Upper lobe of left lung (tissue), 6 donors: Measurements from ENCODE around the gene DAO. TPM values are rescaled to one million over a fixed set of nuclear protein-coding genes. Genes with fewer than 3 reads are reported as not detected.

ENCODE experiments used
- ATAC-seq, 2 donors: fragments of 200-7000 bp; cut with Tn5 transposase; one replicate each; pipeline ENCODE4 v1.9.1; 2022; ENCODE audit warnings: mild to moderate bottlenecking in 2 of 2, moderate library complexity in 2 of 2; ENCODE audit not compliant: low FRiP score in 2 of 2
- DNase-seq, 2 donors: peaks; one replicate each; pipeline ENCODE4 v3.0.0-alpha.2; 2019 to 2020
- H3K27ac ChIP-seq, 4 donors: fragments of 200-600 bp; sonication (generic); one replicate each; pipeline ENCODE4 v1.5.1; 2016 to 2019
- H3K27me3 ChIP-seq, 4 donors: fragments of 200-600 bp; sonication (generic); one replicate each; pipeline ENCODE4 v1.5.1; 2017 to 2019
- H3K36me3 ChIP-seq, 4 donors: fragments of 200-600 bp; sonication (generic); one replicate each; pipeline ENCODE4 v1.5.1; 2016 to 2019
- H3K4me1 ChIP-seq, 4 donors: fragments of 200-600 bp; sonication (generic); one replicate each; pipeline ENCODE4 v1.5.1; 2018 to 2019
- H3K4me3 ChIP-seq, 4 donors: fragments of 200-600 bp; sonication (generic); one replicate each; pipeline ENCODE4 v1.5.1; 2017 to 2019; ENCODE audit warnings: mild to moderate bottlenecking in 2 of 4, moderate library complexity in 1 of 4
- H3K9me3 ChIP-seq, 4 donors: fragments of 200-600 bp; sonication (generic); one replicate each; pipeline ENCODE4 v1.5.1; 2018 to 2019
- EP300 ChIP-seq, 4 donors: sonication (generic); formaldehyde crosslinking; IDR thresholded peaks; one replicate each; pipeline ENCODE4 v1.5.1; 2017; ENCODE audit warnings: antibody characterized with exemption in 4 of 4, control low read depth in 2 of 4
- POLR2A ChIP-seq, 4 donors: fragments of 450-650 bp; IDR thresholded peaks; one replicate each; pipeline ENCODE4 v1.5.1; 2016 to 2017; ENCODE audit warnings: antibody characterized with exemption in 4 of 4, mild to moderate bottlenecking in 2 of 4
- POLR2AphosphoS5 ChIP-seq, 2 donors: sonication (generic); formaldehyde crosslinking; IDR thresholded peaks; one replicate each; pipeline ENCODE4 v1.5.1; 2017; ENCODE audit warnings: antibody characterized with exemption in 2 of 2
- WGBS, 2 donors: methylation state at CpG; one replicate each; pipeline ENCODE4 v1.1.5; 2017 to 2018; 5-methylcytosine and 5-hydroxymethylcytosine counted together
- total RNA-seq, 6 donors: library from RNA; depleted of rRNA in 4 of 6; stranded (reverse); fragments of >200 nt in 4 of 6; gene quantifications; one replicate each; pipeline versions ENCODE4 v1.1.0 to v1.2.1, GENCODE V29; 2016 to 2021
- TF ChIP-seq, protein P1 (sequence below), 6 experiments: fragments of 450-650 bp in 4 of 6; fragments of 200-600 bp in 2 of 6; sonication (generic) in 2 of 6; IDR thresholded peaks; one replicate each; pipeline ENCODE4 v1.5.1; 2016 to 2019; ENCODE audit warnings: antibody characterized with exemption in 6 of 6
- donor health status: DM: no; HTN: no; CAD: no; lungs with moderate emphysema.
- donor health status: DM: no; HTN: yes; CAD: no; lungs with severe emphysema.

DAO gene
- total RNA-seq, 6 donors from 2014 or later: not detected

DNA sequence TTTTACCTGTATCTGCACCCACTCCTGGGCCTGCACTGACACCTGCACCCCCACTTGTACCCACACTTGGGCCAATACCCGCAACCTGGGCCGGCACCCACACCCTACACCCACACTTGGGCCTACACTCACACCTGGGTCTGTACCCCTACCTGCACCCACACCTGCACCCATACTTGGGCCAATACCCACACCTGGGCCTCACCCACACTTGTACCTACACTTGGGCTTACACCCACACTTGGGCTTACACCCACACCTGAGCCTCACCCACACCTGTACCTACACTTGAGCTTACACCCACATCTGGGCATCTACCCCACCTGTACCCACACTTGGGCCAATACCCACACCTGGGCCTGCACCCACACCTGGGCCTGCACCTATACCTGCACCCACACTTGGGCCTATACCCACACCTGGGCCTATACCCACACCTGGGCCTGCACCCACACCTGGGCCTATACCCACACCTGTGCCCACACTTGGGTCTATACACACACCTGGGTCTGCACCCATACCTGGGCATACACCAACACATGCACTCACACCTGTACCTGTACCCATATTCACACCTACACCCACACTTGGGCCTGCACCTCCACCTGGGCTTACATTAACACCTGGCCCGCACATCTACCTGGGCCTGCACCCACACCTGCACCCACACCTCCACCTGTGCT is 39.2 kb downstream of the DAO start:
- DNase-seq (no peak), ATAC-seq (peak in 1 of 2 donors; percentile 59)
- H3K27me3 ChIP-seq: no peaks in the 10 kb centered on the region
- H3K4me3 ChIP-seq: no peak overlapping the region
- H3K27ac ChIP-seq: no peak overlapping the region
- H3K36me3 ChIP-seq: no peaks in the 10 kb centered on the region
- WGBS, 2 donors: 81 to 98% methylated on average over 3 of the region's 3 CpGs
- H3K4me1 ChIP-seq: no peaks in the 10 kb centered on the region
- TF ChIP-seq POLR2AphosphoS5 (IDR thresholded peaks at IDR 0.05) (no peak), POLR2A (IDR thresholded peaks at IDR 0.05) (no peak), EP300 (IDR thresholded peaks at IDR 0.05) (no peak)
- TF ChIP-seq, protein P1, sequence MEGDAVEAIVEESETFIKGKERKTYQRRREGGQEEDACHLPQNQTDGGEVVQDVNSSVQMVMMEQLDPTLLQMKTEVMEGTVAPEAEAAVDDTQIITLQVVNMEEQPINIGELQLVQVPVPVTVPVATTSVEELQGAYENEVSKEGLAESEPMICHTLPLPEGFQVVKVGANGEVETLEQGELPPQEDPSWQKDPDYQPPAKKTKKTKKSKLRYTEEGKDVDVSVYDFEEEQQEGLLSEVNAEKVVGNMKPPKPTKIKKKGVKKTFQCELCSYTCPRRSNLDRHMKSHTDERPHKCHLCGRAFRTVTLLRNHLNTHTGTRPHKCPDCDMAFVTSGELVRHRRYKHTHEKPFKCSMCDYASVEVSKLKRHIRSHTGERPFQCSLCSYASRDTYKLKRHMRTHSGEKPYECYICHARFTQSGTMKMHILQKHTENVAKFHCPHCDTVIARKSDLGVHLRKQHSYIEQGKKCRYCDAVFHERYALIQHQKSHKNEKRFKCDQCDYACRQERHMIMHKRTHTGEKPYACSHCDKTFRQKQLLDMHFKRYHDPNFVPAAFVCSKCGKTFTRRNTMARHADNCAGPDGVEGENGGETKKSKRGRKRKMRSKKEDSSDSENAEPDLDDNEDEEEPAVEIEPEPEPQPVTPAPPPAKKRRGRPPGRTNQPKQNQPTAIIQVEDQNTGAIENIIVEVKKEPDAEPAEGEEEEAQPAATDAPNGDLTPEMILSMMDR (IDR thresholded peaks at IDR 0.05): no peak
- H3K9me3 ChIP-seq: peaks cover 0 to 7% (median 2%) of the 10 kb centered on the region in 4 donors

DNA sequence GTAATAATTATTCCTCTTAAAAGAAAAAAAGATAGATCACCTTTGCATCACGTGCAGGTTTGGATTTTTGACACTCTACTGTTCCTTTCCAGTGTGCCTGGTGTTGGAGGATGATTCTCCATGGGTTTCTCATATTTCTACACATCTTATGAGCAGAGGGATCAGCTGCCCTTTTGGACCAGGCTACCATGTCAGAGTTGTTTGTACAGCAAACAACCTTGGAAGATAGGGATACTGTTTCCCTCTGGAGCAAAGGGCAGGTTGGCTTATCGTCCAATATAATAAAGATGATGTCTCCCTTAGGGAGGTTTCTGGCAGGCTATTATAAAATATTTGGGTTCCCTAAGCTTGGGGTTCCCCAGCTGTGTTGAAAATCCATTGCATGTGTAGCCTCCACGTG is 42.1 kb downstream of the DAO start:
- Histone ChIP-seq H3K36me3 (no peaks in the 10 kb centered on the region), H3K27me3 (no peaks in the 10 kb centered on the region), H3K27ac (no peak overlapping the region), H3K9me3 (peaks cover 0 to 7% (median 2%) of the 10 kb centered on the region in 4 donors), H3K4me3 (no peak overlapping the region), H3K4me1 (no peaks in the 10 kb centered on the region)
- 61 to 67% methylated on average over 3 of the region's 3 CpGs for WGBS, 2 donors
- no peak for ATAC-seq
- no peak for DNase-seq
- TF ChIP-seq POLR2A (IDR thresholded peaks at IDR 0.05) (no peak), EP300 (IDR thresholded peaks at IDR 0.05) (no peak), POLR2AphosphoS5 (IDR thresholded peaks at IDR 0.05) (no peak)
- TF ChIP-seq, protein P1 (IDR thresholded peaks at IDR 0.05): no peak

DNA sequence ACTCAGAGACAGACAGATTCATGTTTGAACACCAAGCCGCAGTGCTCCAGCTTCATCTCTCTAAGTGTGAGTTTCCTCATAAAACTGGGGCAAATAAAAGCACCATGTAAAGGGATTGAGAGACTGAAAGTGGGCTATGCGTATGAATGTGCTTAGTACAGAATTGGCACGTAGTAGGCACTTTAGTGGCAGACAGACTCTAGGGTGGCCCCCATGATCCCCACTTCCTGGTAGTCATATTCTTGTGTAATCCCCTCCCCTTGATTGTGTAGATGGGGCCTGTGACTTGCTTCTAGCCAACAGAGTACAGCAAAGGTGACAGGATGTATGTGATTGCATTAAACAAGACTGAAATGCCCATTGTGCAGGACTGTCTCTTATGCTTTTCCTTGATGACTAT is 43.0 kb downstream of the DAO start:
- Histone ChIP-seq H3K36me3 (no peaks in the 10 kb centered on the region), H3K27me3 (no peaks in the 10 kb centered on the region), H3K4me1 (no peaks in the 10 kb centered on the region), H3K9me3 (peaks cover 0 to 7% (median 2%) of the 10 kb centered on the region in 4 donors), H3K4me3 (no peak overlapping the region), H3K27ac (no peak overlapping the region)
- DNase-seq: no peak
- no peak for TF ChIP-seq POLR2A (IDR thresholded peaks at IDR 0.05)
- TF ChIP-seq EP300 (IDR thresholded peaks at IDR 0.05): no peak
- no peak for TF ChIP-seq POLR2AphosphoS5 (IDR thresholded peaks at IDR 0.05)
- TF ChIP-seq, protein P1 (IDR thresholded peaks at IDR 0.05): no peak
- 81 to 86% methylated on average over 3 of the region's 3 CpGs for WGBS, 2 donors
- ATAC-seq: no peak

DNA sequence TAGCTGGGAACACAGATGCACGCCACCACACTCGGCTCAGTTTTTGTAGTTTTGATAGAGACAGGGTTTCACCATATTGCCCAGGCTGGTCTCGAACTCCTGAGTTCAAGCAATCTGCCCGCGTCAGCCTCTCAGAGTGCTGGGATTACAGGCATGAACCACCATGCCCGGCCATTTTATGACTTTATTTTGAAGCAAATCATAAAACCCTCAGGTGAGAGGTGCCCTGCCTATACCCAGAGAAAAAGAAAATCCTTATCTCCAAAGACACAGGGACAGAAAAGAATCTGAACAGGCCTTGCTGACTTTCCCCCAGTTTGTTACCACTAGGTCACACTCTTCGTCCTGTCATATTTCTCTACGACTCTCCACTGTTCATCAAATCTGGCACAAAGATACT is 48.8 kb downstream of the DAO start:
- no peak for ATAC-seq
- Histone ChIP-seq H3K4me1 (no peaks in the 10 kb centered on the region), H3K36me3 (no peaks in the 10 kb centered on the region), H3K27me3 (no peaks in the 10 kb centered on the region), H3K4me3 (no peak overlapping the region), H3K27ac (no peak overlapping the region), H3K9me3 (no peaks in the 10 kb centered on the region)
- no peak for DNase-seq
- TF ChIP-seq POLR2A (IDR thresholded peaks at IDR 0.05) (no peak), POLR2AphosphoS5 (IDR thresholded peaks at IDR 0.05) (no peak), EP300 (IDR thresholded peaks at IDR 0.05) (no peak)
- TF ChIP-seq, protein P1 (IDR thresholded peaks at IDR 0.05): no peak
- 93% methylated on average over 8 of the region's 8 CpGs for WGBS, 2 donors

DNA sequence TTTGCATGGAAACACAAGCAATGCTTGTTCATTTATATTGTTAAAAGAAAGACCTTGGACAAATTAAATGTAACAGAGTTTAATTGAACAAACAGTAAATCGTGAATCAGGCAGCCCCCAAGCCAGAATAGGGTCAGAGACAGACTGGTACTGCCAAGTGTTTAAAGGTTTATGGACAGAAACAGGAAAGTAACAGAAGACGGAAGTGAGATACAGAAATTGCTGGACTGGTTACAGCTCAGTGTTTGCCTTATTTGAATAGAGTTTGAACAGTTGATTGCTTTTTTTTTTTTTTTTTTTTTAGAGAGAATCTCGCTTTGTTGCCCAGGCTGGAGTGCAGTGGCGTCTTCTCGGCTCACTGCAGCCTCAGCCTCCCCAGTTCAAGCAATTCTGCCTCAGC is 50.3 kb downstream of the DAO start:
- no peaks in the 10 kb centered on the region for H3K4me1 ChIP-seq
- no peak overlapping the region for H3K4me3 ChIP-seq
- no peak overlapping the region for H3K27ac ChIP-seq
- ATAC-seq: no peak
- H3K9me3 ChIP-seq: no peaks in the 10 kb centered on the region
- DNase-seq: no peak
- TF ChIP-seq POLR2AphosphoS5 (IDR thresholded peaks at IDR 0.05): no peak
- no peak for TF ChIP-seq POLR2A (IDR thresholded peaks at IDR 0.05)
- TF ChIP-seq, protein P1 (IDR thresholded peaks at IDR 0.05): no peak
- no peak for TF ChIP-seq EP300 (IDR thresholded peaks at IDR 0.05)
- WGBS, 2 donors: 27 to 39% methylated on average over 5 of the region's 5 CpGs
- H3K27me3 ChIP-seq: no peaks in the 10 kb centered on the region
- no peaks in the 10 kb centered on the region for H3K36me3 ChIP-seq
